ENCODE results near the gene MED26. TPM values are rescaled to one million over a fixed set of nuclear protein-coding genes. Genes with fewer than 3 reads are reported as not detected.

MED26 gene
- total RNA-seq, 1 experiment from 2014 or later, result 15.6 TPM

DNA sequence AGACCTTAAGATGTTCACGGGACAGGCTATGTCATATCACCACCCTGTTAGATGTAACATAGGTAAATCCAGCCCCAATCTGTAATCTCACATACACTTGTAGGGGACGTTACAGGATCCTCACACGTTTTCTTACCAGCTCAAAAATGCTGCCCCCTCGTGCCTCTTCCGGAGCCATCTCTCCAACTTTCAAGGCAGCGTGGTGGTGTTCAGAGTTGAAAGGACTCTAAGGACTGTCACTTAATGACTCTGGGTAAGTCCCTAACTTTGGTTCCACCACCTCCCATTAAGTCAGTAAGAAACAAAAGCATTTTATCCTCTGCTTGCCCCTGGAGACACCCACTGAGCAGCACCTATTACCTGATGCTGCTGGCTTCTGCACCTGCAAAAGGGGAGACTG is 4.4 kb downstream of the MED26 start:
- H3K27me3 ChIP-seq (replicated peaks; ENCODE audit: insufficient read depth, low read depth, low read length, poor library complexity), result no peaks in the 10 kb centered on the region
- no peak for DNase-seq (ENCODE audit: low spot score)
- no peak for TF ChIP-seq EZH2 (IDR thresholded peaks at IDR 0.05; ENCODE audit: borderline replicate concordance, low read depth, low read length, poor library complexity, severe bottlenecking)
- no peak for TF ChIP-seq CTCF (conservative IDR thresholded peaks at IDR 0.05; ENCODE audit: low read depth, low read length)
- no peaks in the 10 kb centered on the region for H3K9me3 ChIP-seq (ENCODE audit: low read depth, low read length, poor library complexity, severe bottlenecking)
- peaks cover 8% of the 10 kb centered on the region for H3K4me1 ChIP-seq (ENCODE audit: insufficient read depth, low read length, poor library complexity, severe bottlenecking)
- H3K4me3 ChIP-seq (ENCODE audit: low read depth, low read length, poor library complexity, severe bottlenecking), result no peak overlapping the region
- no peaks in the 10 kb centered on the region for H3K36me3 ChIP-seq (ENCODE audit: insufficient read depth, low read length, poor library complexity, severe bottlenecking)
- CTCF ChIA-PET, result no interaction called here
- no peak overlapping the region for H3K27ac ChIP-seq (ENCODE audit: low read depth, low read length, poor library complexity, severe bottlenecking)
- no TSS peak for BruUV-seq (replicated peaks)
- POLR2A ChIA-PET (ENCODE audit: low non-redundant PET), result no interaction called here
- intact Hi-C loops (cut with micrococcal nuclease; ENCODE audit: unreplicated experiment), result no loop called here

DNA sequence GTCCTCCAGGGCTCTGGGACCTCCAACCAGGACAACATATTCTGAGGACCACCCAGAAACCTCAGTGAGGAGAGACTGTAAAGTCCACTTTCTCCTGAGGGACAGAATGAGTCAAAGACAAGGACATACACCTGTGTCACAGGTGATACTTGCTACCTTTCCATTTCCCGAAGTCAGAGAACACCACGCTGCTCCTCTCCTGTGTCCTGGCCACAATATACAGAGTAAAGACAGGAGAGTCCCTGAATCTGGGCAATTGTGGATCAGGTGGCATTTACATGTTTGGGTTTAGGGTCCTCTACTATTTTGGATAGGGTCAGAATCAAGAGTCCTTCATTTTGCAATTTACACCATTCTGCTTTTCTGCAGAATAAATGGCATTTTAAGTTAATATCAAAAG is 4.9 kb downstream of the MED26 start:
- intact Hi-C loops (cut with micrococcal nuclease; ENCODE audit: unreplicated experiment), result no loop called here
- no peak for DNase-seq (ENCODE audit: low spot score)
- H3K4me1 ChIP-seq (ENCODE audit: insufficient read depth, low read length, poor library complexity, severe bottlenecking), result peaks cover 8% of the 10 kb centered on the region
- H3K9me3 ChIP-seq (ENCODE audit: low read depth, low read length, poor library complexity, severe bottlenecking), result no peaks in the 10 kb centered on the region
- H3K4me3 ChIP-seq (ENCODE audit: low read depth, low read length, poor library complexity, severe bottlenecking), result no peak overlapping the region
- no peak overlapping the region for H3K27ac ChIP-seq (ENCODE audit: low read depth, low read length, poor library complexity, severe bottlenecking)
- no peaks in the 10 kb centered on the region for H3K36me3 ChIP-seq (ENCODE audit: insufficient read depth, low read length, poor library complexity, severe bottlenecking)
- BruUV-seq (replicated peaks), result no TSS peak
- H3K27me3 ChIP-seq (replicated peaks; ENCODE audit: insufficient read depth, low read depth, low read length, poor library complexity), result no peaks in the 10 kb centered on the region
- ChIA-PET CTCF (no interaction called here), POLR2A (ENCODE audit: low non-redundant PET) (no interaction called here)
- TF ChIP-seq EZH2 (IDR thresholded peaks at IDR 0.05; ENCODE audit: borderline replicate concordance, low read depth, low read length, poor library complexity, severe bottlenecking), result no peak
- TF ChIP-seq CTCF (conservative IDR thresholded peaks at IDR 0.05; ENCODE audit: low read depth, low read length), result no peak

- Histone ChIP-seq H3K27me3 (replicated peaks; ENCODE audit: insufficient read depth, low read depth, low read length, poor library complexity) (no peaks in the 10 kb centered on the region), H3K4me1 (ENCODE audit: insufficient read depth, low read length, poor library complexity, severe bottlenecking) (peaks cover 6% of the 10 kb centered on the region), H3K36me3 (ENCODE audit: insufficient read depth, low read length, poor library complexity, severe bottlenecking) (no peaks in the 10 kb centered on the region), H3K27ac (ENCODE audit: low read depth, low read length, poor library complexity, severe bottlenecking) (no peak overlapping the region), H3K9me3 (ENCODE audit: low read depth, low read length, poor library complexity, severe bottlenecking) (no peaks in the 10 kb centered on the region), H3K4me3 (ENCODE audit: low read depth, low read length, poor library complexity, severe bottlenecking) (no peak overlapping the region)
- no peak for DNase-seq (ENCODE audit: low spot score)
- CTCF ChIA-PET, result no interaction called here
- no peak for TF ChIP-seq CTCF (conservative IDR thresholded peaks at IDR 0.05; ENCODE audit: low read depth, low read length)
- TF ChIP-seq EZH2 (IDR thresholded peaks at IDR 0.05; ENCODE audit: borderline replicate concordance, low read depth, low read length, poor library complexity, severe bottlenecking), result no peak
- intact Hi-C loops (cut with micrococcal nuclease; ENCODE audit: unreplicated experiment), result no loop called here
- POLR2A ChIA-PET (ENCODE audit: low non-redundant PET), result no interaction called here
- no TSS peak for BruUV-seq (replicated peaks)
These were observed 6.7 kb downstream of the MED26 start for GRCh38 chr19:16621165-16621800.

All from A673 (cell line).